ENCODE data around the gene SRSF3.
"Not testable (repeated sequence)": the region's sequence is repeated elsewhere in the genome, so short reads cannot be mapped to it uniquely, and the experiment has no call there.

Gene SRSF3

DNA sequence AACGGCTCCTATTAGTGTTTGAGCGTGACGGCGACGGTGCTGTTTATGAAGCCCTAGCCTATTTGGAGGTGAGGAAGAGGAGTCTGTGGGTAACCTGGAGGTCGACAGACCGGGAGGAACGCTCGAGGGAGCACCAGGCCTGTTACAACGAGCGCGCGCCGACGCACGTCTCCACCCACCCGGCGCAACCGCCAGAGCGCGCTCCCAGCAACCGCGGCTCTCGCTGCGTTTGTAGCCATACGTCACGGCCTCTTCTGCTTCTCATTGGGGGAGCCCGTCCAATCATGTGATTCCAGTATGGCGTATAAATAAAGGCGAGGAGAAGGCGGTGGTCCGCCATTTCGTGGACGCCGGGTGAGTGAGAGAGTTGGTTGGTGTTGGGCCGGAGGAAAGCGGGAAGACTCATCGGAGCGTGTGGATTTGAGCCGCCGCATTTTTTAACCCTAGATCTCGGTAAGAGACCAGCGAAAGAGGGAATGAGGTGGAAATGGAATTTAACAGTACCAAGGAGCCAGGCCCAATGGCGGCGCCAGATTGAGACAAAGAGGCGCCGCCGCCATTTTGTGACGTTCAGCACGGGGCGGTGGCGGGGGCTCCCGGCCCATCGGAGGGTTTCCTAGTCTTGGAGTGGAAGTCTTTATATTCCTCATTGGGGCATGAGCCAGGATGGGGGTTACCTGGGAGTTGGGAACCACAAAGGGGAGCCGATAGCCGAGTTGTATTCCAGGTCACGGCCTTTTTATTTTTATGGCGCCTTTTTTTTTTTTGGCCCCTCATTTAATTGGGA is at the start of gene SRSF3:
Gene SRSF3 (plus strand): TSS at position 334 of the 787 bp plus-strand sequence. CDS start 2,401 bp downstream, outside the sequence.
- DNase-seq: peak; percentile 97

DNA sequence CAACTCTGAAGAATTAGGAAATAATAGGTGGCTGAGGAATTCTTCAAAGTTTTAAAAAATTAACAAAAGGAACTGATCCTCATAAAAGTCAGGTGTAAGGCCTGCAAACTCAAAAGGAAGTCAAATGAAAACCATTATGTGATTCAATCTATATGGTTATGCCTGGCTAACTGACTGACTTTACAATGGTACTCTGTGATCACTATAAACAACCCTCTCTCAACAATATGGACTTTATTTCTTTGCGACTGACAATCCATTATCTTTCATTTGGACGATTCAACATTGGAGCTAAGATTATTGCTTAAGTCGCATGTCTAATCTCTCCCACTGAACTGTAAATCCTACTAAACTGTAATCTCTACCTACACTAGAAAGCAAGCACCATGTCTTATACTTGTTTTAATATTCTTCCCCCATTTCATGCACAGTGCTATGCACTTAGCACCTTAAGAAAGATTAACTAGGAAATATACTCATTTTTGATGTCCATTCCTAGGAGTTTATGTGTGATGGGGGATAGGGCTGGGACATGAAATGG is 48.3 kb upstream of the SRSF3 start:
- no peak for DNase-seq

DNA sequence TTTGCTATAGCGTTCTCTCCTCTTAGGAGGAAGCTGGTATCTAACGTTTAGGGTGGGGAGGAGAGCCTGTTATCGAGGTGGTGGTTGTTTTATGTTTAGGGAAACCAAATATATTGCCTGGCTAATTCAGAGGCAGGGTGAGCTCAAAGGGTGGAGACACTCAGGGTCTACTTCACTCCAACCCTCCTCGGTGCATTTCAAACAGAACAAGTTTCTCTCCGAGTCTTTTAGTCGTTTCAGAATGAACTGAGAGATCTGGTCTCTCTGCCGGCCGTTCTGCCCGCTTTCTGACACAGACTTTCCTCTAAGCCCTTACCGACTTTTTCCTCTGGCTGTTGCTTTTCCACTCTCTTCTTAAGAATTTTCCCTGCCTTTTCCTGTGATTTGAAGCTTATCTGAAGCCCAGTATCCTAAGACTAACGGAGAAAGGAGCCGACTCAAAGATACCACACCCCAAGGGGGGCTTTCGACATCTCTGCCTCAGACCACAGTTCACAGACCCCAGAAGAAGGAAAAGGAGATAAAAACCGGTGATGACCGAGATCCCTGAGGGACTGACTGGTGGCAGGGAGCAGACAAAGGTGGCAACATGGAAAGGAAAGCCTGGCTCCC is 47.7 kb upstream of the SRSF3 start:
- no peak for DNase-seq

DNA sequence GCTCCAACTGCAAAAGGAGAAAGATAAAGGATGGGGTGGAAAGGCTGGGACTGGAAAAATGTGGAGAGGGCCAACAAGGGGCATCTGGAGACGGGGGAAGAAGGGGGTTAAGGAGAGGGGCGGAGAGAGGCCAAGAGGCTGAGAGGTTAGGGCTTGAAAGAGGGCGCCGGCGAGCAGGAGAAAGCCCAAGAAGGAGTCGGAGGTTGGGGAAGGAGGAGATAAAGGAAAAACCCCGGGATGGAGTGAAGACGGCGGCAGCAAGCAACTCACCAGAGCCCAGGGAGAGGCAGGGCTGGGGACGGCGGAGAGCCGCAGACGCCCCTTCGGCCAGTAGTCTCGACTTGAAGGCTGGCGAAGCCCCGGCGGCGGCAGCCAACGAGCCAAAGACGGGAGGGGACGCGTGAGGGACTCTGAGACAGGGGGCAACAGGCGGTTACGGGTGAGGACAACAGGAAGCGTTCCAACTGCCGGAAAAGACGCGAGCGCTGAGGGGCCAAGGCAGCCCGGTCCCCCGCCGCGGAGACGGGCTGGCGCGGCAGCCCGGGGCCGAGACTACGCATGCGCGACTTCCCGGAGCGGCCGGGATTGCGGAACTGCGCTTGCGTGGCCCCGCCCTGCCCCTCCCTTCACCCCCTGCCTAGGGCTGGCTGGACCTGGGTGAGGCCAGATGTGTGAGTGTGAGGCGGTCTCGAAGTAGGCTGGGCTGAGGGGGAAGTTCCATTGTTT is 47.1 kb upstream of the SRSF3 start, which contains the start of gene STK38:
Gene STK38 (minus strand): TSS at position 560 of the 726 bp plus-strand sequence. CDS start 7,277 bp downstream, outside the sequence.
- peak; percentile 85 for DNase-seq

DNA sequence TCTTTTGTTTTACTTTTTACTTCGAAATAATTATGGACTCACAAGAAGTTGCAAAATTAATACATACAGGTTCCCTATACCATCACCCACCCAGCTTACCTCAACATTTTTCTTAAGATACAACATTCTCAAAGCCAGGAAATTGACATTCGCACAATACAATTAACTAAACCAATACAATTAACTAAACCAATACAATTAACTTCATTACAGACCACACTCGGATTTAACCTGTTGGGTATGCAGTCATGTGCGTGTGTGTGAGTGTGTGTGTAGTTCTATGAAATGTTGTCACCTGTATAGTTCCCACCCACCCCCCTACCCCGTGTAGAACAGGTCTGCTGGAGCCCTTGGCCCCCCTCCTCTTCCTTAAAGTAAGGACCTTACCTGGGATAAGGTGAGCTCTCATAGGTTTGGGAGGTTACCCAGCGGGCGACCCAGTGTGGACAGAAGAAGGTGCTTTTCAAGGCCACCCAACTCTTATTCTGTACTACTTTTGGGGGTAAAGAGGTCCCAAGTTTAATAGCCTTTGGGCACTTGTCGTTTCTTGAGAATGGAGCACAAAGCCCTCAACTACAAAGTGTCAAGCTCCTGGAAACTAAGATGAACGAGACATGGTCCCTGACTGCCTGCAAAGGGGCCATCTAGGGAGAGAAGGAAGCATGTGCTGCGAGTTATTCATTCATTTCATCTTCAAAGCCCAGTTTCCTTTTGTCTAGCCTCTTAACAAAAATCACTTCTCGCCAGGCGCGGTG is 46.3 kb upstream of the SRSF3 start:
- no peak for DNase-seq

DNA sequence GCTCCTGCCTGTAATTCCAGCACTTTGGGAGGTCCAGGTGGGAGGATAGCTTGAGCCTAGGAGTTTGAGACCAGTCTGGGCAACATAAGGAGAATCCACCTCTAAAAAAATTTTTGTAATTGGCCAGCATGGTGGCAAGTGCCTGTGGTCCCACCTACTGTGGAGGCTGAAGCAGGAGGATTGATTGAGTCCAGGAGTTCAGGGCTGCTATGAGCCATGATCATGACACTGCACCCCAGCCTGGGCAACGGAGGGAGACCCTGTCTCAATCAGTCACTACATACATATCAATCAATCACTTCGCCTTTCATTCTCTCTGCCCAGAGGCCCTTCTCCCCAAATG is 45.8 kb upstream of the SRSF3 start:
- no peak for DNase-seq

DNA sequence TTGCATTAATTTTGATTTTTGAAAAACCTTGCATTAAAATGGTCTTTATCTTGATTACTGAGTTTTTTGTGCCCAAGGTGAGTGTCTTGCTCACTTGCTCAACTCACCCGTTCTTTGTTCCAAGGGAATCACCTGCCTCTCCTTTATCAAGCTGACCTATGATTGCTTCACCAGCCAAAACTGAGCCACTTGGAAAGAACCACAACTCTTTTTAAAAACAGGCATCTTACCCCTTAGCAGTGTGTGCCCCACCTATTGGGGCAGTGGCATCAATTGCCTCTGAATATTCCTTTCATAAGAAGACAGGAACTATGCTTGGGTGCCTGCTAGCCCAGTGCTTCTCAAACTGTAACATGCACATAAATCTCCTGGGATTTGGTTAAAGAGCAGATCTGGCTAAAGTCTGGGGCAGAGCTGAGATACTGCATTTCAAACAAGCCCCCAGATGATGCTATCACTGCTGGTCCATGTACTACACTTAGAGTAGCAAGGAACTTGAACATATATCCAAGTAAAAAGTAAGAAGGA is 43.6 kb upstream of the SRSF3 start:
- DNase-seq: no peak

DNA sequence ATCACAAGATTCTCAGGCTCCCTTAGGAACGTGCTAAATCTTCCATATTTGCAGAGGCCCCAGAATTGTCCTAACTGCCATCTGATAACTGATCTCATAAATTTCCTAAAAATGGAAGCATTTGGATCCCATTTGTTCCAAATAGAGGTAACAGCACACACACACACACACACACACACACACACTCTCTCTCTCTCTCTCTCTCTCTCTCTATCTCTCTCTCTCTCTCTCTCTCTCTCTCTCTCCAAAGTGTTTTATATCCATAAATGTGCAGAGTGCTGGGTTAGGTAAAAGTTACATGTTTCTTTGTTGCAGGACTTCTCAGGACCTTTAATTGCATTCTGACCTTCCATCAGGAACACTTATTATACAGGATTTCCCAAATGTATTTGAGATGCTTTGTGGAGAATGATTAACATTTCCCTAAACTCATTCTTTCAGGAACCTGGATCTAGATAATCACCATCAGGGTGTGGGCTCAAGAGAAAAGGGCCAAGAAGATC is 38.4 kb upstream of the SRSF3 start:
- no peak for DNase-seq

DNA sequence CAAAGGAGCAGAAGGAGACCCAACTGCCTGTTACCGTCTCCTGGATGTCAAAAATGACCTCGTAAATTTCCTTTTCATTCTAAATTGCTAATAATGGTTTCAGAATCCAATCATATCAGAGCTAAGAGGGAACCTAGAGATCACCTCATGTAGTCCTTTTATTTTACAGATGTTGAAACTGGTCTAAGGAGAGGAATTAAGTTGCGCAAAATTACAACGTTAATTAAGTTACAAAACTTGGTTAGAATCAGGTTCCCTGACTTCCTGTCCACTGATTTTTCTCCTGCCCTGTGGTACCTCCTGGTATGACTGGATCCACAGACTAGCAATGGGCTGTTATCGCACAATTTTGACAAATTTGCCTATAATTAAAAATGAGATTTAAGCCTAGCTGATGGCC is 37.9 kb upstream of the SRSF3 start:
- DNase-seq: no peak

DNA sequence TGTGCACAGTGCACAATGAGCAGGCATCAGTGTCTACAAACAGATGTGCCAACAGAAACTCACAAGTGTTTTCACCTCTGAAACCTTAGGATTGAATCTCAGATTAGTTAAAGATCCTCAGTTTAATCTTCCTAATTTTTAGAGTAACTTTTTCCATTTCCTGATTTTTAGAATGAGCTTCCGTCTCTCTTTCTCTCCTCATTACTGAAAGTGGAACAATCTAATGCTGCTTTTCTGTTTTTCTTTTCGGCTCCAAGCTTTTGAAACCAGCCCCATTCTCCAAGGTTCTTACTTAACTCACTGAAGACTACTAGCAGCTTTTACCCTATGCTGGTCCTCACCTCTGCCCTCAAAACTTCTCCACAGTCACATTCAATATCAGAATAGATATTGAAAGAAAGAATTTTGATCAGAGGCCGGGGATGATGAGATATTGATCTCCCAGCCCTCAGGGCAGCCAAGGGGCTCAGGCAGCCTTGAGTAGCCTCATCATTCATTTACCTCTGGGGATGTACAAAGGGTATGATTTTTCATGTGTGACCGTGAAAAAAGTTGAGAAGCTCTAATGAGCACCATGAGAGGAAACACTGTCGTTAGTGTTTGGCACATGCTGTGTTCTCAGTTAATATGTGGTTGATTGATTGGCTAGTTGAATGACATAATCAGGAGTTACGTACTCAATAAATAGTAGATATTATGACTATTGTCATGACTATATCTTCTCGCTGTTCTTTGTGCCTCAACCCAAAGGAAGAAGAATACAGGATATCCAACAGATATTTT is 35.0 kb upstream of the SRSF3 start:
- DNase-seq: peak; percentile 11

DNA sequence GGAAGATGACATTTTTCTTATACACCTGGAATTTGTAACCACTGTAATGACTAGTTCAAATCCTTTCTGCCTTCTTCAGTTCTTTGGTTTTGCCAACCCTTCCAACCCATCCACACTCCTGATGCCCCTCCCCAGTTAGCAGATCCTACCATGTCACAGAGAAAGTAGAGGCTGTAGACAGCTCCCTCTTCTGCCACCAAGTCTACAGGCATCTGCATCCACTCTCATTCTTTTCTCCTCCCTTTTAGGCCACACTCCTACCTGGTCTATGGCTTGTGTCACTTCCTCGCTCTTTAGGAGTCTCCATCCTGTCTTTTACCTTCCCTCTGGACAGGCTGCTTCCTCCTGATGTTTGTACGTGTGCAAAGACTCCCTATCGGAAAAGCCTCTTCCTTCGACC is 33.3 kb upstream of the SRSF3 start:
- DNase-seq: no peak

DNA sequence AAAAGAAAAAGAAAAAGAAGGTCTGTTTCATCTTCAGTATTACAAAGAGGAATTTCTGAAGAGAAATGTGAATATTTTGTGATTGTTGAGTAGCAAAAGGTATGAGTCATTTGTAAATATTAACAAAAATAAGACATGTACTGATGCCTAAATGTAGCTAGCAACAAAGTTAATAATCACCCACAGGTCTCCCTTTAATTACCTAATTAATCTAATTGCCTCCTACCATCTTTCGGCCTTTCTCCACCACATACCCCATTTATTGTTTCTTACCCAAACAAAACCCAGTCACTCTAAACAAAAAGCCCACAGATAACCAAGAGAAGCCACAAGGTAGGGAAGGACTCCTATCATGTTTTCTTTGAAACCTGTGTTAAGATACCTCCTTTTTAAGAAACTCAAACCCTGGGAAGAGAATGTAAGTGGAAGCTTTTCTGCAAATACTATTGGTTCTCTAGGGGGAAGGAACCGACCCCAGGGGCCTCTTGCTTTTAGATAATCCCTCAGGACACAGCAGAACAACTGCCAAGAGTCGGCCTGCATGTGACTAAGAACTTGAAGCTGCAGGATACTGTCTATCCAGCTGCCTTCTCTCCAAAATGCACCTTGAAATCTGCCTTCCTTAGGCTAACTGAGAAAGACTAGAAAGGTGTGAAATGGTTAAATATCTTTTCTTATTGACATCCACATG is 30.8 kb upstream of the SRSF3 start:
- no peak for DNase-seq

DNA sequence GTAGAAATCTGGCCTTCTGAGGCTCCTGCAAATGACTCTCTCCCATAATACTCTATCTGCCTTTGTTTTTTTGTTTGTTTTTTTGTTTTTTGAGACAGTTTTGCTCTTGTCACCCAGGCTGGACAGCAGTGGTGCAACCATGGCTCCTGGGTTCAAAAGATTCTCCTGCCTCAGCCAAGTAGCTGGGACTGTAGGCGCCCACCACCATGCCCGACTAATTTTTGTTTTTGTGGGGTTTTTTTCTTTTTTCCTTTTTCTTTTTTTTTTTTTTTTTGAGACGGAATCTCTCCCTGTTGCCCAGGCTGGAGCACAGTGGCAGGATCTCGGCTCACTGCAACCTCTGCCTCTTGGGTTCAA is 30.3 kb upstream of the SRSF3 start:
- no peak for DNase-seq

DNA sequence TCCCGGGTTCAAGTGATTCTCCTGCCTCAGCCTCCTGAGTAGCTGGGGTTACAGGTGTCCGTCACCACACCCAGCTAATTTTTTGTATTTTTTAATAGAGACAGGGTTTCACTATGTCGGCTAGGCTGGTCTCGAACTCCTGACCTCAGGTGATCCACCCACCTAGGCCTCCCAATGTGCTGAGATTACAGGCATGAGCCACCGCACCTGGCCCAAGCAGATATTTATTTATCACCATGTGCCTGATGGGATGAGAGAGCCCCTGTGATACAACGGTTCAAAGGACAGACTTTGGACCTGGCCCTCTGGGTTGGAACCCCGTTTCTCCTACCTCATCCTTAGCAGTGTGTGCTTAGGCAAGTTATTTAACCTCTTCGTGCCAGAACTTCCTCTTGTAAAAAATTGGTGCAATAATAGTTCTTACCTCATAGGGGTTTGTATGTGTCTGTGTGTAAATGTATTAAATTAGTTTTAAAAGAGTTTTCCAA is 27.7 kb upstream of the SRSF3 start:
- peak; percentile 15 for DNase-seq

DNA sequence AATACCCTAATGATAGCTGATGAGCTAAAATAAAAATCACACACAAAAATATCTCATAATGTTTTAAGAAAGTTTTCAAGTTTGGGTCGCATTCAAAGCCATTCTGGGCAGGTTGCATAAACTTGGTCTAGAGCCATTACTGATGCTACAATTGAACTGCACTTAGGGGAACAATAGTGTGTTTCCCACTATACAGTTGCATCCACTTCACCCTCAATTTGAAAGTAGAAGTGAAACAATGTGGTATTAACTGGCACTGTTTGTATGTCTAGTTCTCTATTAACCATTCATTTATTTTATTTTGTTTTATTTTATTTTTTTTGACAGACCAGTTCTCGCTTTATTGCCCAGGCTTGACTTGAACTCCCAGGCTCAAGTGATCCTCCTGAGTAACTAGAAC is 23.9 kb upstream of the SRSF3 start:
- peak; percentile 81 for DNase-seq

DNA sequence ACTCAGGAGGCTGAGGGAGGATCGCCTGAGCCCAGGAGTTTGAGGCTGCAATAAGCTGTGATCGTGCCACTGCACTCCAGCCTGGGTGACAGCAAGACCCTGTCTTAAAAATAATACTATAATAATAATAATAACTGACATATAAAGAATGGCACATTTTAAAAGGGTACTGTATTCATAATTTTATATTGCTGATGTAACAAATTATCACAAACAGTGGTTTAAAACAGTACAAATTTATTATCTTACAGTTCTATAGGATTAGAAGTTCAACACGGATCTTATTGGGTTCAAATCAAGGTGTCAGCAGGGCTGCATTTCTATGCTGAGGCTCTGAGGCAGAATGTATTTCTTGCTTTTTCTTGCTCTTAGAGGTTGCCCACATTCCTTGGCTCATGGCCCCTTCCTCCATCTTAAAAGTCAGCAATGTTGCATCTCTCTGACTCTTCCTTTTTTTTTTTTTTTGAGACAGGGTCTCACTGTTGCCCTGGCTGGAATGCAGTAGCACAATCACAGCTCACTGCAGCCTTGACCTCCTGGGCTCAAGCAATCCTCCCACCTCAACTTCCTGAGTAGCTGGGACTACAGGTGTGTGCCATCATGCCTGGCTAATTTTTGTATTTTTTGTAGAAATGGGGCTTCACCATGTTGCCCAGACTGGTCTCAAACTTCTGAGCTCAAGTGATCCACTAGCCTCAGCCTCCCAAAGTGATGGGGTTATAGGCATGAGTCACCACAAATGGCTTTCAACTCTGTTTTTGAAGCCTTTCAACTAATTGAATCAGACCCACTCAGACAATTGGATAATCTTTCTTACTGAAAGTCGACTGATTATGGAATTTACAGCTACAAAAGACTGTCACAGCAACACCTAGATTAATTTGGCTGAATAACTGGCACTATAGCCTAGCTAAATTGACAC is 22.8 kb upstream of the SRSF3 start:
- no peak for DNase-seq

DNA sequence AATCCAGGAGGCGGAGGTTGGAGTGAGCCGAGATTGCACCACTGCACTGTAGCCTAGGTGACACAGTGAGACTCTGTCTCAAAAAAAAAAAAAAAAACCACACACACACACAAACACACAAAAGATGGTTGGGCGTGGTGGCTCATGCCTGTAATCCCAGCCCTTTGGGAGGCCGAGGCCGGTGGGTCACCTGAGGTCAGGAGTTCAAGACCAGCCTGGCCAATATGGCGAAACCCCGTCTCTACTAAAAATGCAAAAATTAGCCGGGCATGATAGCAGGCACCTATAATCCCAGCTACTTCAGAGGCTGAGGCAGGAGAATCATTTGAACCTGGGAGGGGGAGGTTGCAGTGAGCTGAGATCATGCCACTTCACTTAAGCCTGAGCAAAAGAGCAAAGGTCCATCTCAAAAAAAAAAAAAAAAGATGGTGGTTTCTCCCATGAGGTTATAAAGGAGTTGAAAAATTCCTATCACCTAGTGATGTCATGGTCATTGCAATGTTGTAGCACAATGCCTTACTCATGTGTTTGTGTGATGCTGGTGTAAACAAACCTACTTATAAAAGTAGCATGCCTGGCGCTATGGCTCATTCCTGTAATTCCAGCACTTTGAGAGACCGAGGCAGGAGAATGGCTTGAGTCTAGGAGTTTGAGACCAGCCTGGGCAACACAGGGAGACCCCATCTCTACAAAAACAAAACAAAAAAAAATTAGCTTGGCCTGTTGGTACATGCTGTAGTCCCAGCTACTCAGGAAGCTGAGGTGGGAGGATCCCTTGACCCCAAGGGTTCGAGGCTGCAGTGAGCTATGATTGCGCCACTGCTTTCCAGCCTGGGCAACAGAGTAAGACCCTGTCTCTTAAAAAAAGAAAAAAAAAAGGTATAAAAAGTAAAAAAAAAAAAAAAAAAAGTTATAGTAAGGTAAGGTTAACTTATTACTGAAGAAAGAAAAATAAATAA is 21.5 kb upstream of the SRSF3 start:
- DNase-seq: not testable (repeated sequence)

DNA sequence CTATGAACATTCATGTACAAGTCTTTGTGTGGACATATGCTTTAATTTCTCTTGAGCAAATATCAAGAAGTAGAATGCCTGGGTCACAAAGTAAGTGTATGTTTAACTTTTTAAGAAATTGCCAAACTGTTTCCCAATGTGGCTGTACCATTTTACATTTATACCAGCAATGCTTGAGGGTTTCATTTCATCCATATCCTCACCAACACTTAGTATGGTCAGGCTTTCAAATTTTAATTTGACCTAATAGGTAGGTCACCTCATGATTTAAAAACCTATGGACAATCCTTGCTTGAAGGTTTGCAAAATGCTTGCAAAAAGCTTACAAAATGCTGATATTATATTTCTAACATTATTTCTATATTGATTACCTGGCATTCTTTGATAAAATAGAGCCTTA is 19.5 kb upstream of the SRSF3 start:
- no peak for DNase-seq

All from MV-4-11 (cell line).